ENCODE measurements around the gene DEFB113.

Gene DEFB113

GRCh38 chr6:49934770-49935169, 34.7 kb downstream of the DEFB113 start:
- no peak for DNase-seq

GRCh38 chr6:49933526-49933925, 35.9 kb downstream of the DEFB113 start:
- DNase-seq = no peak

DNA sequence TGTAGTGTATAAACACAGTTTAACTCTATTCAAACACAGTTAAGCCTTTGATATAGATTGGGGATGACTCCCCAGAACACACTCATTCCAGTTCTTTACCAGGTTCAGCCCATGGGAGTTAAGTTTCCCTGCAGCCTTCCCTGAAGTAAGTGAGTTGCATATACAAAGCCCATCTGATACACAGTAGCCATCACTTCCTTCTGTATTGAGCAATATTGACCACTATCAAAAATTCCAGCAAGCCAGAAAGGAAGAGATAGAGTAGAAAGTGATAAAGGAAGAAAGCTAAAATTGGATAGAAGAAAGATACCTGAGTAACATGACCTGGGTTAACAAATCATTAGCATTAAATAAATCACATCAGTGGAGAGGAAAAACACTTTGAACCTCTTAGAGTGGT, 40.1 kb downstream of the DEFB113 start:
- no peak for DNase-seq

DNA sequence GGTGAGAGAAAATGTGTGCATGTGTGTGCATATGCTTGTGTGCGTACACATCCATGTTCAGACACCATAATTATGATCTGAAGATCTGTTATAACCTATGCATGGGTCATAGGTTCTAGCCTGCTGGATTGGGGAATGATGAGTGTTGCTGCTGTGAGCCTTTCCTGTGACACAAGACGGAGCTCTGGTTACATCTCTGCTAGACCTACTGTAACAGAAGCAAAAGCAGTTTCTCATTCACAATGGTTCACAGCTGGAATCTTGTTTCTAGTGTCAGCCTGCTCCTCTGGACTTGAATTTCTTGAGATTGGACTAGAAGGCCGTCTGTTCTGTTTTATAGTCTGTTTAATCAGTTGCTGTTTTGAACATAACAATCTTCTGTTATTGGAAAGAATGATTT, 45.6 kb downstream of the DEFB113 start:
- no peak for DNase-seq

DNA sequence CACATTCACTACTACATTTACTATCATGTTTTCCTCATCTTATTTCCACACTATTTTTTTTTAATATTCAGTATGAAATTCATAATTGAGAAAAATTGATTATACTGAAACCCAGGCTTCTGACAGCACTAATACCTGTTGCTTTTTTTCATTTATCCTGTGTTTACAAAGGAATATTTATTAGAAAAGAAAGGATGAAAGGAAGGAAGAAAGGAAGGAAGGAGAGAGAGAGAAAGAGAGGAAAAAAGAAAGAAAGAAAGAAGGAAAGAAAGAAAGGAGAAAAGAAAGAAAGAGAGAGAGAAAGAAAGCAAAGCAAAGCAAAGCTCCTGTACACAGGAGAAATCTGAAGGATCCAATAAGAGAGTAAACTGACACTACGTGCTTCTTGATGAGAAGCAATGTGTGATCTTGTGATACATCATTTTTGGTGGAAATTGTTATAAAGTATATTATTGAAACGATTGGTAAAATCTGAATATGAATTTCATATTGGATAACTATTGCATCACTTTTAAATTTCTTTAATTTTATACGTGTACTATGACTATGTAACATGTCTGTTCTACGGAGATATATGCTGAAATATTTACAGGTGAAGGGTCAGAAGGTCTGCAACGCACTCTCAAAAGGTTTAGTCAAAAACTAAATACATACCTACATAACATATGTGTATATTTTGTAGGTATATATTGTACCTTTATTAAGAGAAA, 49.3 kb downstream of the DEFB113 start:
- no peak for DNase-seq

GRCh38 chr6:49919261-49919660, 50.2 kb downstream of the DEFB113 start:
- DNase-seq = no peak

- DNase-seq = no peak
These were observed 50.6 kb downstream of the DEFB113 start for GRCh38 chr6:49918787-49919186.
